ENCODE data around the gene SF3A1.
"Not testable (repeated sequence)": the region's sequence is repeated elsewhere in the genome, so short reads cannot be mapped to it uniquely, and the experiment has no call there.

The SF3A1 gene

GRCh38 chr22:30356449-30357235 lies at the start of gene SF3A1, which contains the start of gene CCDC157:
Gene SF3A1 (minus strand): TSS chr22:30356894. CDS start chr22:30356792, 102 bp downstream.
Gene CCDC157 (plus strand): TSS chr22:30357007. CDS start chr22:30366001, 8,994 bp downstream.
- DNase-seq = peak; percentile 20

GRCh38 chr22:30406400-30406799 lies 49.7 kb upstream of the SF3A1 start:
- DNase-seq = no peak

- DNase-seq = no peak
Measured at GRCh38 chr22:30405731-30406130, 49.0 kb upstream of the SF3A1 start.

- DNase-seq = no peak
Measured at GRCh38 chr22:30404307-30404706, 47.6 kb upstream of the SF3A1 start.

GRCh38 chr22:30402766-30403104 lies 46.0 kb upstream of the SF3A1 start:
- not testable (repeated sequence) for DNase-seq

GRCh38 chr22:30402028-30402765 lies 45.5 kb upstream of the SF3A1 start:
- DNase-seq = no peak

- DNase-seq = not testable (repeated sequence)
Measured at GRCh38 chr22:30401024-30401423, 44.3 kb upstream of the SF3A1 start.

- DNase-seq = no peak
Measured at GRCh38 chr22:30400159-30400558, 43.5 kb upstream of the SF3A1 start.

GRCh38 chr22:30399718-30400117 lies 43.0 kb upstream of the SF3A1 start:
- DNase-seq = no peak

GRCh38 chr22:30398685-30399680 lies 42.3 kb upstream of the SF3A1 start:
- no peak for DNase-seq

- no peak for DNase-seq
Measured at GRCh38 chr22:30397656-30398635, 41.3 kb upstream of the SF3A1 start.

- no peak for DNase-seq
Measured at GRCh38 chr22:30396871-30397655, 40.4 kb upstream of the SF3A1 start, which contains the start of gene SEC14L2. Gene SEC14L2 (plus strand): TSS chr22:30397018. CDS start chr22:30397117, 99 bp downstream.

GRCh38 chr22:30393885-30394284 lies 37.2 kb upstream of the SF3A1 start:
- DNase-seq = no peak

GRCh38 chr22:30393322-30393680 lies 36.6 kb upstream of the SF3A1 start:
- no peak for DNase-seq

- DNase-seq = no peak
Measured at GRCh38 chr22:30392661-30393321, 36.1 kb upstream of the SF3A1 start.

GRCh38 chr22:30390974-30391691 lies 34.4 kb upstream of the SF3A1 start:
- DNase-seq = no peak

- DNase-seq = no peak
Measured at GRCh38 chr22:30386960-30387827, 30.5 kb upstream of the SF3A1 start, which contains the start of gene RNF215. Gene RNF215 (minus strand): TSS chr22:30387411. CDS start chr22:30387313, 98 bp downstream.

- DNase-seq = no peak
Measured at GRCh38 chr22:30386608-30386959, 29.9 kb upstream of the SF3A1 start.

Measured in SIG-M5 (cell line).